Osteoblast (primary cell): ENCODE data around the gene RFX2. TPM values are rescaled to one million over a fixed set of nuclear protein-coding genes. Genes with fewer than 3 reads are reported as not detected.

Experiments
- DNase-seq: peaks from one replicate; pipeline ENCODE4 v3.0.0; 2011; ENCODE audit warnings: low spot score, mixed read lengths; ENCODE audit not compliant: insufficient read length; ENCODE audit errors: missing footprints
- H2AFZ ChIP-seq: 2 replicates; pipeline ENCODE4 v1.6.0; 2011; ENCODE audit warnings: mild to moderate bottlenecking, low read length
- H3K27ac ChIP-seq: 2 replicates; pipeline ENCODE4 v1.5.1; 2011; ENCODE audit warnings: mild to moderate bottlenecking, low read depth, low read length, moderate library complexity
- H3K27me3 ChIP-seq: 2 replicates; pipeline ENCODE4 v1.6.0; 2012; ENCODE audit warnings: mild to moderate bottlenecking, control low read depth, inconsistent platforms, low read length, moderate library complexity; ENCODE audit not compliant: insufficient read depth
- H3K36me3 ChIP-seq: 2 replicates; pipeline ENCODE4 v1.5.1; 2011; ENCODE audit warnings: mild to moderate bottlenecking, low read length, control low read depth, moderate library complexity; ENCODE audit not compliant: insufficient read depth
- H3K4me1 ChIP-seq: 2 replicates; pipeline ENCODE4 v1.5.1; 2011; ENCODE audit warnings: mild to moderate bottlenecking, low read length, control low read depth, moderate library complexity; ENCODE audit not compliant: insufficient read depth
- H3K4me2 ChIP-seq: 2 replicates; pipeline ENCODE4 v1.6.0; 2011; ENCODE audit warnings: mild to moderate bottlenecking, low read length; ENCODE audit not compliant: insufficient read depth
- H3K4me3 ChIP-seq: fragments of 200-600 bp; sonication (generic); 3 replicates; pipeline ENCODE4 v1.5.1; 2012; ENCODE audit warnings: mild to moderate bottlenecking, low read length, inconsistent platforms; ENCODE audit not compliant: insufficient read depth
- H3K79me2 ChIP-seq: 2 replicates; pipeline ENCODE4 v1.6.0; 2012; ENCODE audit warnings: mild to moderate bottlenecking, low read length, control low read depth, inconsistent platforms; ENCODE audit not compliant: insufficient read depth
- H3K9me3 ChIP-seq: 2 replicates; pipeline ENCODE4 v1.5.1; 2011; ENCODE audit warnings: low read depth, low read length, control low read depth
- H4K20me1 ChIP-seq: 2 replicates; pipeline ENCODE4 v1.6.0; 2012; ENCODE audit warnings: mild to moderate bottlenecking, low read length, control low read depth; ENCODE audit not compliant: insufficient read depth
- total RNA-seq: library from RNA; depleted of rRNA; stranded (reverse); fragments of >200 nt; gene quantifications from 2 replicates; pipeline ENCODE4 v1.2.3, GENCODE V29; 2012
- TF ChIP-seq, protein P1 (sequence below): IDR thresholded peaks from 2 replicates; pipeline ENCODE4 v1.5.1; 2011; ENCODE audit warnings: mild to moderate bottlenecking, low read depth, low read length, moderate library complexity; ENCODE audit errors: extremely low read depth

Gene RFX2
- total RNA-seq, 1 donor = 6.2 TPM

DNA sequence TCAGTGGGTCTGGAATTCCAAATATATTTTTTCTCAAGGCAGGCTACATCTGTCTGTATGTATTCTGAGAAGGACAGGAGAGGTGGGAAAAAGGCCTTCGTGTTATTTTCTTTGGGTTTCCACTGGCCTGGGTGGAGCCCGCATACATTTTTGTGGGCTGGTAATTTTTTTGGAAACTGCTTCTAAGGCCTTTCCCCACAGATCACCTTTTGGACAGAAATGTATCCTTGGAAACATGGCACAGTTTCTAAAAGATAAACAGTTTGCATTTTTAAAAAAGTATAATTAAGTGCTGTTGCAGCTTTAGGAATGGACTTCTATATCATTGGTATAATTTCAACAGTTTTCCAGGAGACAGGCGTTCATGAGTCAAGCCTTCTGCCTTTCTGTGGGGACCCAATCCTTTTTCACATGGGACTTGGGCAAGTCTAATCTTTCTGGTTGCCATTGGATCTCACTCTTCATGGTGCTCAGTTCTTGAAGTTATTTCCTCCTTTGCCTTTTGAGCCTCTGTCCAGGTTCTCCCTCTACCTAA is 8.9 kb downstream of the RFX2 start:
- no peak overlapping the region for H2AFZ ChIP-seq
- H3K4me3 ChIP-seq = no peak overlapping the region
- no peaks in the 10 kb centered on the region for H3K27me3 ChIP-seq
- H3K79me2 ChIP-seq = no peaks in the 10 kb centered on the region
- no peaks in the 10 kb centered on the region for H3K36me3 ChIP-seq
- H3K4me2 ChIP-seq = peak overlapping the region; percentile 3
- DNase-seq = no peak
- TF ChIP-seq, protein P1, sequence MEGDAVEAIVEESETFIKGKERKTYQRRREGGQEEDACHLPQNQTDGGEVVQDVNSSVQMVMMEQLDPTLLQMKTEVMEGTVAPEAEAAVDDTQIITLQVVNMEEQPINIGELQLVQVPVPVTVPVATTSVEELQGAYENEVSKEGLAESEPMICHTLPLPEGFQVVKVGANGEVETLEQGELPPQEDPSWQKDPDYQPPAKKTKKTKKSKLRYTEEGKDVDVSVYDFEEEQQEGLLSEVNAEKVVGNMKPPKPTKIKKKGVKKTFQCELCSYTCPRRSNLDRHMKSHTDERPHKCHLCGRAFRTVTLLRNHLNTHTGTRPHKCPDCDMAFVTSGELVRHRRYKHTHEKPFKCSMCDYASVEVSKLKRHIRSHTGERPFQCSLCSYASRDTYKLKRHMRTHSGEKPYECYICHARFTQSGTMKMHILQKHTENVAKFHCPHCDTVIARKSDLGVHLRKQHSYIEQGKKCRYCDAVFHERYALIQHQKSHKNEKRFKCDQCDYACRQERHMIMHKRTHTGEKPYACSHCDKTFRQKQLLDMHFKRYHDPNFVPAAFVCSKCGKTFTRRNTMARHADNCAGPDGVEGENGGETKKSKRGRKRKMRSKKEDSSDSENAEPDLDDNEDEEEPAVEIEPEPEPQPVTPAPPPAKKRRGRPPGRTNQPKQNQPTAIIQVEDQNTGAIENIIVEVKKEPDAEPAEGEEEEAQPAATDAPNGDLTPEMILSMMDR = no peak
- H3K4me1 ChIP-seq = peaks cover 30% of the 10 kb centered on the region
- no peaks in the 10 kb centered on the region for H4K20me1 ChIP-seq
- no peaks in the 10 kb centered on the region for H3K9me3 ChIP-seq
- H3K27ac ChIP-seq = peak overlapping the region; percentile 21

DNA sequence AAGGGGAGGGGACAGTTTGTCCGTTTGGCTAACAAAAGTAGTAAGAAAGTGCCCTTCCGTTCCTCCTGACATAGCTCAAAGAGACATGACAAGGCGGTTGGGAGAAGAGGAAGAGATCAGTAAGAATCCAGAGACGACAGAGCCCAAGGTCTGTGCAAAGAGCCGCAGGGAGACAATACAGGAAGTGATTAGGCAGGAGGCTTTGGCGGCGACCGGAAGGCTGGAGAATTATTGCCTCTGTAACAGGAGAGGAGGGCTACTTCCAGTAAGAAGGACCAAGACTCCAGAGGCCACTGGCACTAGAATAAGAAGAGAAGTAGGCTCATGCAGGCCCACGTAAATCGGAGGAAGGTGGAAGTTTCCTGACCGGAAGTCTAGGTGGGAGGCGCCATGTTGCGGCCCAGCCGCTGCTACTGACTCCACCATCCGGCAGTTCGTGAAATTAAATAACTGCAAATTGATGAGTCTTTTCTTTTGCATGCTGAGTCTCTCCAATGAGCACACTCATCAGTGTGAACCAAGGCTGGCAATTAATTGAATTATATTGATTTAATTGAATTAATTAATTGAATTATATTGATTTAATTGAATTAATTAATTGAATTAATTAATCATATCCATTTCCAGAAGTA is 9.9 kb downstream of the RFX2 start:
- H3K27ac ChIP-seq = no peak overlapping the region
- H3K79me2 ChIP-seq = no peaks in the 10 kb centered on the region
- no peak overlapping the region for H3K4me2 ChIP-seq
- H3K36me3 ChIP-seq = no peaks in the 10 kb centered on the region
- no peaks in the 10 kb centered on the region for H3K27me3 ChIP-seq
- peaks cover 30% of the 10 kb centered on the region for H3K4me1 ChIP-seq
- no peaks in the 10 kb centered on the region for H3K9me3 ChIP-seq
- TF ChIP-seq, protein P1 = no peak
- DNase-seq = no peak
- H3K4me3 ChIP-seq = no peak overlapping the region
- H4K20me1 ChIP-seq = no peaks in the 10 kb centered on the region
- no peak overlapping the region for H2AFZ ChIP-seq

DNA sequence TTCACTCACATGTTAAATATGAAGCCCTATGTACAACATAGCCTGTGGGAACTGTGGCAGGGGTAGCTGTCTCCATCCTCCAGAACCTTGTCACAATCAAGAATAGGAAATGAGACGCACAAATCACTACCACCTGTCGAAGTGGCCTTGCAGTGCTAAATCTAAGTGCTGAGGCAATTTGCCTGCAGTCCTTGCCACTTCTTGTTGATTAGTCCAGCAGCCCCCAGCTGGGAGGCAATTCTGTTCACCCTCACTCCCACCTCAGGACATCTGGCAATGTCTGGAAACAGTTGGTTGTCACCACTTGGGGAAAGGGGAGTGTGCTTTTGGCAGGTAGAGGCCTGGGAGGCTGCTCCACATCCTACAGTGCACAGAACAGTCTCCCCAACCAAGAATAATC is 10.7 kb downstream of the RFX2 start:
- Histone ChIP-seq H3K27ac (no peak overlapping the region), H4K20me1 (no peaks in the 10 kb centered on the region), H2AFZ (no peak overlapping the region), H3K4me1 (peaks cover 30% of the 10 kb centered on the region), H3K79me2 (no peaks in the 10 kb centered on the region), H3K27me3 (no peaks in the 10 kb centered on the region), H3K9me3 (no peaks in the 10 kb centered on the region), H3K4me2 (no peak overlapping the region), H3K4me3 (no peak overlapping the region), H3K36me3 (no peaks in the 10 kb centered on the region)
- TF ChIP-seq, protein P1 = no peak
- no peak for DNase-seq

DNA sequence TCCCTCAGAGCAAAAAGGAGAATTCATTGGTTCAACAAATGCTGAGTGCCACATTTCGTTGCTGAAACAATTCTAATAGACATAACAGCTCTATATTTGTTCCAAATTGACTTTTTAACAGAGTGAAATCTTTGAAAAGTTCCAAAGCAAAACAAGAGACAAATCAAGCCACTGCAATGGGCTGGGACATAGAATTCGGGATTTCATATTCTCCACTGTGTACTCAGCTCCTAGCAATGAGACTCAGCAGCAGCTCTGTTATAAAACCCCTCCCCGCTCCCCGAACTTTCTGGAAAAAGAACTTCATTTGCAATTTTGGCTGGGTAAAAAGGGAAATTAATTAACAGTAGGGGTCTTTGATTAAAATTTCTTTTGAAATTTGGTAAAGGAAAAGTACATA is 11.3 kb downstream of the RFX2 start:
- H3K4me3 ChIP-seq = no peak overlapping the region
- H3K79me2 ChIP-seq = no peaks in the 10 kb centered on the region
- no peak for DNase-seq
- H3K27ac ChIP-seq = no peak overlapping the region
- peaks cover 28% of the 10 kb centered on the region for H3K4me1 ChIP-seq
- no peaks in the 10 kb centered on the region for H3K27me3 ChIP-seq
- no peaks in the 10 kb centered on the region for H4K20me1 ChIP-seq
- no peaks in the 10 kb centered on the region for H3K9me3 ChIP-seq
- no peak overlapping the region for H3K4me2 ChIP-seq
- H2AFZ ChIP-seq = no peak overlapping the region
- TF ChIP-seq, protein P1 = no peak
- H3K36me3 ChIP-seq = no peaks in the 10 kb centered on the region
